ENCODE results near the gene NOD1. TPM values are rescaled to one million over a fixed set of nuclear protein-coding genes. Genes with fewer than 3 reads are reported as not detected.

The NOD1 gene, protein sequence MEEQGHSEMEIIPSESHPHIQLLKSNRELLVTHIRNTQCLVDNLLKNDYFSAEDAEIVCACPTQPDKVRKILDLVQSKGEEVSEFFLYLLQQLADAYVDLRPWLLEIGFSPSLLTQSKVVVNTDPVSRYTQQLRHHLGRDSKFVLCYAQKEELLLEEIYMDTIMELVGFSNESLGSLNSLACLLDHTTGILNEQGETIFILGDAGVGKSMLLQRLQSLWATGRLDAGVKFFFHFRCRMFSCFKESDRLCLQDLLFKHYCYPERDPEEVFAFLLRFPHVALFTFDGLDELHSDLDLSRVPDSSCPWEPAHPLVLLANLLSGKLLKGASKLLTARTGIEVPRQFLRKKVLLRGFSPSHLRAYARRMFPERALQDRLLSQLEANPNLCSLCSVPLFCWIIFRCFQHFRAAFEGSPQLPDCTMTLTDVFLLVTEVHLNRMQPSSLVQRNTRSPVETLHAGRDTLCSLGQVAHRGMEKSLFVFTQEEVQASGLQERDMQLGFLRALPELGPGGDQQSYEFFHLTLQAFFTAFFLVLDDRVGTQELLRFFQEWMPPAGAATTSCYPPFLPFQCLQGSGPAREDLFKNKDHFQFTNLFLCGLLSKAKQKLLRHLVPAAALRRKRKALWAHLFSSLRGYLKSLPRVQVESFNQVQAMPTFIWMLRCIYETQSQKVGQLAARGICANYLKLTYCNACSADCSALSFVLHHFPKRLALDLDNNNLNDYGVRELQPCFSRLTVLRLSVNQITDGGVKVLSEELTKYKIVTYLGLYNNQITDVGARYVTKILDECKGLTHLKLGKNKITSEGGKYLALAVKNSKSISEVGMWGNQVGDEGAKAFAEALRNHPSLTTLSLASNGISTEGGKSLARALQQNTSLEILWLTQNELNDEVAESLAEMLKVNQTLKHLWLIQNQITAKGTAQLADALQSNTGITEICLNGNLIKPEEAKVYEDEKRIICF
- 7.1 and 10.6 TPM in 2 replicates for total RNA-seq

DNA sequence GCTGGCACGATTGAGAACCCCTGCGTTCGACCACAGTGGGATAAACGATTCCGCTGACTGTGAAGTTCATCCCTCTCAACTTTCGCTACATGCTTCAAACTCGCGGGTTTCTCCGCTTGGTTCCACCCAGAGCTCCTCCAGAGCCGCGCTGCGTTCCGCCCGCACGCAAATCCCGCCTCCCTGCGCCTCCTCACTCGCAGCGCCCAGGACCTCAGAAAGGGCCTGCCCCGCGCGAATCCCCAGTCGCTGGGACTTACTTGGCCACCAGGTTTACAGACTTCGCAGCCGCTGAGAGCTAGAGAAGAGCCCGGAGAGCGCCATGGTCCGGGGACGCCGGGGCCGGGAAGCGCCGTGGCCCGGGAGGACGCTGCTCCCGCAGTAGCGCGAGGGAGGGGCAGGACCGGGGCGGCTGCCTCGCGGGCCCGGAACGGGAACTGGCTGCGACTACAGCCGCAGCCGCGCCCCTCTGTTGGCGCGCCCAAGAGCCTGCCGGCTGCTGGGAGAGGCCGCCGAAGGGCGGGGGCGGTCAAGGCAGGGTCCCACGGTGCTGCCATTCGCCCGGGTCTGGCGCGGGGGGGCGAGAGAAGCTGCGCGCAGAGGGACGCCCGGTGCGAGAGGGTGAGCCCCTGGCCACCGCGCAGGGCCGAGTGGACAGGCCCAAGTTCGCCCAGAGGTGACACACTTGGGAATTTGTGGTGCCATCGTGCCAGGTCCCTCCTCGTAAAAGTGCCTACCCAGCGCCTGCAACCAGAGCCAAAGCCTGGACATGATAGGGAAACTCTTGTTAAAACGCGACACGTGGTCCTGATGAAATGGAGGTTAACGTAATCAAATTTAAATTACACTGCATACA lies at the start of gene NOD1:
NOD1 (minus strand) TSS at position 436 of the 853 bp plus-strand sequence. CDS start 21,863 bp downstream, outside the sequence.

DNA sequence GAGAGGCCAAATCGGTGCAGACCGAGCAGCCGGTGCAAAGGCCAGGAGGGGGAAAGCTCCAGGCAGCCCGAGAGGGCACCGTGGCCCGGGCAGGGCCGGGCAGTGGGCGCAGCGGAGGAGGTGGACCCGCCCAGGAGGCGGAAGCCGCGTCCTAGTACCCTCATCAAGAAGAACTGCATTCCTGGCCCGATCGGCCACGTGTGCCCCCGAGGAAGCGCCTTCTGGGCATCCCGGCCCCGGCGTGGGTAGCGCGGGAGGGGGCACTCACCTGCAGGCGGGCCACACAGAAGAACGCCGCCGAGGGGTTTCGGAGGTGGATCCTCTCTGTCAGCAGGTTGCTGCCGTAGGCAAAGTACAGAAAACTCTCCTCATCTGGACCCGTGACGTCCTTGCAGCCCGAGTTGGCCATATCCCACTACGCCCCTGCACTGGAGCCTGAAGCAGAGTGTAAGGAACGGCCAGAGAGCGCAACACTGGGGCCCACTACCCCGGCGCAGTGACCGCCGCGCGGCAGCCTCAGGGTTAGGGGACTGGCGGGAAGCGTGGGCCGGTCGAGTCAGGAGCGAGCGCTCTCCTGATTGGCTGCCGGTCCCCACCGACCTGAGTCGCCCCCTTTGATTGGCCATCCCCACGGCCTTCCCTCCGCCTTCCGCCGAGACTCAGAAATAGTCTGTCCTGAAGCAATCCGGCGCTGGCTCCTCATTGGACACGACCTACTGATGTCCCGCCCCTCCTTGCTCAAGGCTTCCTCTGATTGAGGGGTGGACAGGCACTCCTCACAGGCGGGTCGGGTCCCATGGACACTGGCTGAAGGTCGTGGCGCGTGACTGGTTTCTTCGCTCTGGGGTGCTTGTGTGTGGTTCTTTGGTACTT lies 26.0 kb upstream of the NOD1 start, which contains the start of gene GGCT:
GGCT (minus strand) TSS at position 529 of the 873 bp plus-strand sequence; CDS start at position 409, 120 bp downstream.

Other genes starting within 250 kb of the NOD1 start
- gene ZNRF2, start 194.2 kb downstream of the NOD1 start, total RNA-seq, result 13.0 and 20.2 TPM in 2 replicates
- 16.5 and 21.4 TPM in 2 replicates for gene GGCT, start 26.0 kb upstream of the NOD1 start, total RNA-seq
- 138 and 285 TPM in 2 replicates for gene GARS1, start 116.1 kb upstream of the NOD1 start, total RNA-seq
- not detected in 2 replicates for gene CRHR2, start 203.7 kb upstream of the NOD1 start, total RNA-seq

All from placental epithelial cell (primary cell).